GM23338 (cell line): Measurements from ENCODE around the gene AHSP. TPM values are rescaled to one million over a fixed set of nuclear protein-coding genes. Genes with fewer than 3 reads are reported as not detected.

Experiments
- ATAC-seq: fragments of 200-7000 bp; cut with Tn5 transposase; 3 replicates; pipeline ENCODE4 v1.9.1; 2020
- DNase-seq: peaks from one replicate; pipeline ENCODE4 v3.0.0-alpha.2; 2015; ENCODE audit warnings: low spot score
- H2AFZ ChIP-seq: fragments of 200-600 bp; sonication (generic); 2 replicates; pipeline ENCODE4 v1.8.0; 2016; ENCODE audit warnings: antibody characterized with exemption, mild to moderate bottlenecking, moderate library complexity
- H3F3A ChIP-seq: fragments of 200-600 bp; sonication (generic); replicated peaks from 2 replicates; pipeline ENCODE4 v1.8.0; 2017; ENCODE audit warnings: antibody characterized with exemption, mixed run types, low read depth
- H3K27ac ChIP-seq: fragments of 200-600 bp; sonication (generic); 2 replicates; pipeline ENCODE4 v1.6.1; 2016; ENCODE audit warnings: low read depth
- H3K27me3 ChIP-seq: fragments of 200-600 bp; sonication (generic); 2 replicates; pipeline ENCODE4 v1.8.0; 2016; ENCODE audit warnings: mild to moderate bottlenecking, mixed run types, moderate library complexity; ENCODE audit not compliant: insufficient read depth
- H3K36me3 ChIP-seq: fragments of 200-600 bp; sonication (generic); 2 replicates; pipeline ENCODE4 v1.8.0; 2016; ENCODE audit warnings: mild to moderate bottlenecking; ENCODE audit not compliant: insufficient read depth
- H3K4me1 ChIP-seq: fragments of 200-600 bp; sonication (generic); 2 replicates; pipeline ENCODE4 v1.8.0; 2016; ENCODE audit warnings: mild to moderate bottlenecking, moderate library complexity; ENCODE audit not compliant: insufficient read depth
- H3K4me2 ChIP-seq: fragments of 200-600 bp; sonication (generic); 2 replicates; pipeline ENCODE4 v1.7.1; 2017; ENCODE audit warnings: mixed run types
- H3K4me3 ChIP-seq: fragments of 200-600 bp; sonication (generic); 2 replicates; pipeline ENCODE4 v1.6.1; 2016; ENCODE audit warnings: mixed run types
- H3K79me2 ChIP-seq: fragments of 200-600 bp; sonication (generic); replicated peaks from 2 replicates; pipeline ENCODE4 v1.8.0; 2017; ENCODE audit warnings: mild to moderate bottlenecking; ENCODE audit not compliant: insufficient read depth
- H3K9me2 ChIP-seq: fragments of 200-600 bp; sonication (generic); 2 replicates; pipeline ENCODE4 v1.8.0; 2017; ENCODE audit not compliant: insufficient read depth
- H4K20me1 ChIP-seq: fragments of 200-600 bp; sonication (generic); replicated peaks from 2 replicates; pipeline ENCODE4 v1.8.0; 2017; ENCODE audit warnings: mild to moderate bottlenecking; ENCODE audit not compliant: insufficient read depth
- H3K27ac Mint-ChIP-seq: 2 replicates; pipeline ENCODE4 v1.8.0; 2020; ENCODE audit warnings: inconsistent platforms, mild to moderate bottlenecking, moderate library complexity, mixed read lengths
- H3K27me3 Mint-ChIP-seq: 3 replicates; pipeline ENCODE4 v1.8.0; 2022; ENCODE audit warnings: low read depth, mild to moderate bottlenecking, moderate library complexity, mixed read lengths, inconsistent platforms; ENCODE audit not compliant: insufficient read depth, poor library complexity
- H3K36me3 Mint-ChIP-seq: 3 replicates; pipeline ENCODE4 v1.8.0; 2021; ENCODE audit warnings: low read depth, mild to moderate bottlenecking, inconsistent platforms, moderate library complexity, mixed read lengths
- H3K4me1 Mint-ChIP-seq: 3 replicates; pipeline ENCODE4 v1.8.0; 2020; ENCODE audit warnings: mild to moderate bottlenecking, inconsistent platforms, mixed read lengths
- H3K4me3 Mint-ChIP-seq: 3 replicates; pipeline ENCODE4 v1.8.0; 2021; ENCODE audit warnings: moderate library complexity, mild to moderate bottlenecking, inconsistent platforms, mixed read lengths
- H3K9me3 Mint-ChIP-seq: 3 replicates; pipeline ENCODE4 v1.8.0; 2020; ENCODE audit warnings: moderate library complexity, mild to moderate bottlenecking, inconsistent platforms, mixed read lengths
- CREB1 ChIP-seq: fragments of 250-450 bp; sonication (Bioruptor Pico); IDR thresholded peaks from 2 replicates; pipeline ENCODE4 v1.5.0; 2020; ENCODE audit warnings: low read depth, mild to moderate bottlenecking, moderate library complexity
- EZH2 ChIP-seq: fragments of 200-600 bp; sonication (generic); IDR thresholded peaks from one replicate; pipeline ENCODE4 v1.8.0; 2017; ENCODE audit warnings: antibody characterized with exemption, mild to moderate bottlenecking, low read depth; ENCODE audit not compliant: unreplicated experiment
- EZH2phosphoT487 ChIP-seq: fragments of 200-600 bp; sonication (generic); IDR thresholded peaks from one replicate; pipeline ENCODE4 v1.8.1; 2018; ENCODE audit warnings: antibody characterized with exemption; ENCODE audit not compliant: unreplicated experiment
- JUNB ChIP-seq: IDR thresholded peaks from one replicate; pipeline ENCODE4 v1.6.1; 2016; ENCODE audit warnings: antibody characterized with exemption; ENCODE audit not compliant: unreplicated experiment
- POLR2AphosphoS5 ChIP-seq: IDR thresholded peaks from 2 replicates; pipeline ENCODE4 v1.6.1; 2016; ENCODE audit warnings: antibody characterized with exemption, low read depth
- STAT1 ChIP-seq: IDR thresholded peaks from one replicate; pipeline ENCODE4 v1.6.1; 2016; ENCODE audit warnings: antibody characterized with exemption; ENCODE audit not compliant: unreplicated experiment
- ZNF331 ChIP-seq: fragments of 250-450 bp; sonication (Bioruptor Pico); IDR thresholded peaks from 2 replicates; pipeline ENCODE4 v1.5.0; 2020; ENCODE audit warnings: low read depth, mild to moderate bottlenecking, moderate library complexity
- ZNF462 ChIP-seq: fragments of 250-450 bp; sonication (Bioruptor Pico); IDR thresholded peaks from 2 replicates; pipeline ENCODE4 v1.5.0; 2020; ENCODE audit warnings: mild to moderate bottlenecking, moderate library complexity
- polyA plus RNA-seq: library from polyadenylated mRNA; unstranded; fragments of >200 nt; fragmentation: Nextera tagmentation; extraction: Ambion mirVana; gene quantifications from 2 replicates; pipeline ENCODE4 v1.2.1, GENCODE V29; 2016
- total RNA-seq: library from RNA; depleted of rRNA; stranded (reverse); fragments of >200 nt; shearing (Covaris generic); gene quantifications from 2 replicates; pipeline ENCODE4 v1.2.3, GENCODE V29; 2014

AHSP gene
- total and polyA plus RNA-seq, 2 experiments from 2014 or later = 2.1 TPM; not detected in 1

GRCh38 chr16:31489298-31489564 is 38.5 kb upstream of the AHSP start:
- no peak overlapping the region for H3K27ac Mint-ChIP-seq
- Histone ChIP-seq H3K4me2 (no peak overlapping the region), H3K79me2 (no peaks in the 10 kb centered on the region), H3K9me2 (no peaks in the 10 kb centered on the region), H2AFZ (no peak overlapping the region), H3K27me3 (peaks cover 58% of the 10 kb centered on the region), H3K36me3 (no peaks in the 10 kb centered on the region), H4K20me1 (no peaks in the 10 kb centered on the region), H3K27ac (no peak overlapping the region), H3K4me3 (no peak overlapping the region), H3K4me1 (no peaks in the 10 kb centered on the region; the same call in 1 of the 2 replicates), H3F3A (no peaks in the 10 kb centered on the region)
- peaks cover 29% of the 10 kb centered on the region for H3K36me3 Mint-ChIP-seq
- H3K27me3 Mint-ChIP-seq = peaks cover 57% of the 10 kb centered on the region
- H3K9me3 Mint-ChIP-seq = no peaks in the 10 kb centered on the region; the same call in 2 of the 3 replicates
- no peak for TF ChIP-seq EZH2
- no peak for DNase-seq
- no peak for ATAC-seq
- peaks cover 16% of the 10 kb centered on the region; the same call in 2 of the 3 replicates for H3K4me1 Mint-ChIP-seq
- peak overlapping the region; percentile 79 for H3K4me3 Mint-ChIP-seq

- H3K9me2 ChIP-seq = no peaks in the 10 kb centered on the region
- Mint-ChIP-seq H3K9me3 (no peaks in the 10 kb centered on the region; the same call in 2 of the 3 replicates), H3K4me1 (peaks cover 9% of the 10 kb centered on the region), H3K4me3 (peak overlapping the region; percentile 79; the same call in 1 of the 3 replicates), H3K27me3 (peaks cover 51% of the 10 kb centered on the region), H3K27ac (no peak overlapping the region), H3K36me3 (peaks cover 29% of the 10 kb centered on the region)
- no peak overlapping the region for H3K27ac ChIP-seq
- H2AFZ ChIP-seq = no peak overlapping the region
- TF ChIP-seq JUNB = no peak
- no peak for TF ChIP-seq ZNF331 (CRISPR knock-in tag)
- TF ChIP-seq STAT1 = no peak
- TF ChIP-seq EZH2 = no peak
- TF ChIP-seq ZNF462 = no peak
- TF ChIP-seq EZH2phosphoT487 = no peak
- no peak for TF ChIP-seq CREB1 (CRISPR knock-in tag)
- no peak for TF ChIP-seq POLR2AphosphoS5
- H4K20me1 ChIP-seq = no peaks in the 10 kb centered on the region
- no peak overlapping the region for H3K4me3 ChIP-seq
- no peaks in the 10 kb centered on the region for H3F3A ChIP-seq
- peaks cover 55% of the 10 kb centered on the region for H3K27me3 ChIP-seq
- no peaks in the 10 kb centered on the region for H3K36me3 ChIP-seq
- ATAC-seq (no peak), DNase-seq (no peak)
- H3K79me2 ChIP-seq = no peaks in the 10 kb centered on the region
- H3K4me1 ChIP-seq = no peaks in the 10 kb centered on the region
- H3K4me2 ChIP-seq = no peak overlapping the region
Observed at GRCh38 chr16:31489616-31490584, 37.8 kb upstream of the AHSP start.
